GM18507 (cell line): Measurements from ENCODE around the gene ZNF718.
"Not testable (repeated sequence)": the region's sequence is repeated elsewhere in the genome, so short reads cannot be mapped to it uniquely, and the experiment has no call there.

Experiments
- DNase-seq: peaks from one replicate; pipeline ENCODE4 v3.0.0; 2011; ENCODE audit warnings: low read depth; ENCODE audit not compliant: insufficient read length; ENCODE audit errors: extremely low spot score
- FAIRE-seq: peaks from 2 replicates; lab custom pipeline; 2011; peaks lifted over from hg19 to GRCh38; lab: Jason Lieb, UNC

ZNF718 gene

GRCh38 chr4:124275-125081, at the start of gene ZNF718:
ZNF718 (plus strand) TSS chr4:124501; CDS start chr4:124671, 170 bp downstream.
- peak; percentile 80 for DNase-seq
- FAIRE-seq, result peak; percentile 92

DNA sequence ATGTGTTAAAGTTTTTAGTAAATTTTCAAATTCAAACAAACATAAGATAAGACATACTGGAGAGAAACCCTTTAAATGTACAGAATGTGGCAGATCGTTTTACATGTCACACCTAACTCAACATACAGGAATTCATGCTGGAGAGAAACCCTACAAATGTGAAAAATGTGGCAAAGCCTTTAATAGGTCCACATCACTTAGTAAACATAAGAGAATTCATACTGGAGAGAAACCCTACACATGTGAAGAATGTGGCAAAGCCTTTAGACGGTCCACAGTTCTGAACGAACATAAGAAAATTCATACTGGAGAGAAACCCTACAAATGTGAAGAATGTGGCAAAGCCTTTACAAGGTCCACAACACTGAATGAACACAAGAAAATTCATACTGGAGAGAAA, 38.4 kb upstream of the ZNF718 start:
- DNase-seq (no peak), FAIRE-seq (no peak)

DNA sequence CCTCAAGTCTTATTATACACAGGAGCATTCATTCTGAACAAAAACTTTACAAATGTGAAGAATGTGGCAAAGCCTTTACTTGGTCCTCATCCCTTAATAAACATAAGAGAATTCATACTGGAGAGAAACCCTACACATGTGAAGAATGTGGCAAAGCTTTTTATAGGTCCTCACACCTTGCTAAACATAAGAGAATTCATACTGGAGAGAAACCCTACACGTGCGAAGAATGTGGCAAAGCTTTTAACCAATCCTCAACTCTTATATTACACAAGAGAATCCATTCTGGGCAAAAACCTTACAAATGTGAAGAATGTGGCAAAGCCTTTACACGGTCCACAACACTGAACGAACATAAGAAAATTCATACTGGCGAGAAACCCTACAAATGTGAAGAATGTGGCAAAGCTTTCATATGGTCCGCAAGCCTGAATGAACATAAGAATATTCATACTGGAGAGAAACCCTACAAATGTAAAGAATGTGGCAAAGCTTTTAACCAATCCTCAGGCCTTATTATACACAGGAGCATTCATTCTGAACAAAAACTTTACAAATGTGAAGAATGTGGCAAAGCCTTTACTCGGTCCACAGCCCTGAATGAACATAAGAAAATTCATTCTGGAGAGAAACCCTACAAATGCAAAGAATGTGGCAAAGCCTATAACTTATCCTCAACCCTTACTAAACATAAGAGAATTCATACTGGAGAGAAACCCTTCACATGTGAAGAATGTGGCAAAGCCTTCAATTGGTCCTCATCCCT, 37.6 kb upstream of the ZNF718 start:
- FAIRE-seq, DNase-seq: not testable (repeated sequence)

DNA sequence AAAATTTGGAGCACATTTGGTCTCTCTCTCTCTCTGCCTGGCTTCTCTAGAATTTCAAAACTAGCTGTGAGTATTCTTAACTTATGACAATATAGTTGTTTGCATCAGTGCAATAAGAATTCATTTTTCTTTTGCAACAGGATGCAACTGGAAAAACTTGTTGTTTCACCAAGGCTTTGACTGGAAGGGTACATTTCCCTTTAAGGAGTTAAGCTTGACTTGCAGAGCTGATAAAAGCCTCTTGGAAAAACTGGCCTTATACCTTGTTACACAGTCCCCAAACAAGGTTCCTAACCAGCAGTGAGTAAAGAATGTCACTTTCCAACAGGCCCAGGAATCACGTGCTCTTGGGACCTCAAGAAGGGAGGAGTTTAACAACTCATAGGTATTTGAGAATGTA, 25.9 kb upstream of the ZNF718 start:
- DNase-seq (no peak), FAIRE-seq (no peak)

GRCh38 chr4:99863-100262, 24.4 kb upstream of the ZNF718 start:
- DNase-seq (no peak), FAIRE-seq (no peak)

GRCh38 chr4:107083-107443, 17.2 kb upstream of the ZNF718 start:
- DNase-seq, result no peak

DNA sequence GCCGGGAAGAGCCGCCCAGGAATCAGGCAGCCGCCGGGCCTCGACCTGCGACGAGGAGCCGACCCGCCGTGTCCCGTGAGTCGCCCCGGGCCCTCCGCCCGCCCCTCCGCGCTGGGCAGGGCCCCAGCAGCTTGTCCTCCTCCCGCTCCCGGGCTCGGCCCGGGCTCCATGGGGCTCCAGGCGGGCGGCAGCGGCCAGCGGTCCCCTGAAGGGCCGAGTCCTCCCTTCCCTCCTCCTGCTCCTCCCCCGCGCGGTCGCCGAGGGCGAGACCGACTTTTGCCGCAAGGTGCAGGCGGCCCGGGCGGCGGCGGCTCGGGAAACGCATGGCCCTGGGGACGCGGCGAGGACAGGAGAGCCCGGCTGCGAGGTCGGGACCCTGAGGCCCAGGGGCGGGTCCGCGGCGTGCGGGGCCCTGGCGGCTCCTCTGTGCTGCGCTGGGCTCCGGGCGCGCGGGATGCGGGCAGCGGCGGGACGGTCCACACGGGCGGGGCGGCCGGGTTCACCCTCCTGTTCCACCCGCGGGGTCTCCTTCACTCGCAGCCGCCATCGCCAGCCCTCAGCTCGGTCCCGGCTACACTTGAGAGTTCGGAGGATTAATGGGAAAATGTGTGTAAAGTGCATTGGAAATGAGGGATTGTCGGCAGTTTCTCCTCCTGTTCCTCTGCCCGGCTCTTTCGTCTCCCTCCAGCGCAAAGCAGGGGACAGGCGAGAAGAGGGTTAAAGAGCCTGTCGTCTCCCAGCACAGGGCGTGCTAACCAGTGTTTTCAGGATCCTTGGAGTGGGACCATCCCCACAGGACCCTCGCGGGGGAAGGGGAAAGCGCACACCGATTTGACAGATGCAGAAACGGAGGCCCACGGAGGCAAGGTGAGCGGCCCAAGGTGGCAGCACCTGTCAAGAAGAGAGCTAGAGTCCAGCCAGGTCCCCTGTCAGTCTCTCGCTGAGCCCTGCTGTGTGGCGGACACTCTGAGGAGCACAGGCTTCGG, 16.6 kb upstream of the ZNF718 start:
- FAIRE-seq, result no peak

More at GRCh38 chr4:107083-107443, 17.2 kb upstream of the ZNF718 start:
- no peak for FAIRE-seq

GRCh38 chr4:112771-113170, 11.5 kb upstream of the ZNF718 start:
- DNase-seq (no peak), FAIRE-seq (no peak)

More for the DNA sequence above, 16.6 kb upstream of the ZNF718 start:
- DNase-seq, result no peak

DNA sequence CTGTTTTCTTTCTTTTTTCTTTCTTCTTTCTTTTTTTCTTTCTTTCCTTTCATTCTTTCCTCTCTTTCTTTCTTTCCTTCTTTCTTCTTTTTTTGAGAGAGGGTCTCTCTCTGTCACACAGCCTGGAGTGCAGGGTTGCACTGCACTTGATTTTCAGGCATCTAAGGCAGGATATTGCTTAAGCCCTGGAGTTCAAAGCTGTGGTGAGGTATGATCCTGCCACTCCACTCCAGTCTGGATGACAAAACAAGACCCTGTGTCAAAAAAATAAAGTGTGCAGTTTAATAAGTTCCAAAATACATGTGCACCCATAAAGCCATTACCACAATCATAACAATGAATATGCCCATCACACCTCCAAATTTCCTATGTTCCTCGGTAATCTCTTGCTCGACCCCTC, 10.6 kb upstream of the ZNF718 start:
- no peak for DNase-seq
- FAIRE-seq, result no peak

- DNase-seq, result no peak
- no peak for FAIRE-seq
Observed at GRCh38 chr4:114149-114548, 10.2 kb upstream of the ZNF718 start.

DNA sequence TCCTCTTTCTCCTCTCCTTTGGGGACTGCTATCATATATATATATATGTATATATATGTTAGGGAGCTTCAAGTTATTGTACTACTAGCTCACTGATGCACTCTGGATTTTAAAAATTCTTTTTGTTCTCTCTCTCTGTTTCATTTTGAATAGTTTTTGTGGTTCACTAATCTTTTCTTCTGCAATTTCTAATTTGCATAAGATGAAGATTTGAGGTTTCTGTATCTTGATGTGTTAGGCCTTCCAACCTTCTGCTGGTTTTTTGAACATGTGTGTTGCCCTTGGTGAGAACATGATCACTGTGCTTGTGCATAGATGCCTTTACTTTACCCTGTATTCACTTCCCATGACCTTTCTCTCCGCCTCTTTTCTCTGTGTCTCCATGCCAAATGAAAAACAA, 7.8 kb upstream of the ZNF718 start:
- no peak for FAIRE-seq
- DNase-seq, result no peak

- no peak for FAIRE-seq
- no peak for DNase-seq
Observed at GRCh38 chr4:120616-121015, 3.7 kb upstream of the ZNF718 start.

DNA sequence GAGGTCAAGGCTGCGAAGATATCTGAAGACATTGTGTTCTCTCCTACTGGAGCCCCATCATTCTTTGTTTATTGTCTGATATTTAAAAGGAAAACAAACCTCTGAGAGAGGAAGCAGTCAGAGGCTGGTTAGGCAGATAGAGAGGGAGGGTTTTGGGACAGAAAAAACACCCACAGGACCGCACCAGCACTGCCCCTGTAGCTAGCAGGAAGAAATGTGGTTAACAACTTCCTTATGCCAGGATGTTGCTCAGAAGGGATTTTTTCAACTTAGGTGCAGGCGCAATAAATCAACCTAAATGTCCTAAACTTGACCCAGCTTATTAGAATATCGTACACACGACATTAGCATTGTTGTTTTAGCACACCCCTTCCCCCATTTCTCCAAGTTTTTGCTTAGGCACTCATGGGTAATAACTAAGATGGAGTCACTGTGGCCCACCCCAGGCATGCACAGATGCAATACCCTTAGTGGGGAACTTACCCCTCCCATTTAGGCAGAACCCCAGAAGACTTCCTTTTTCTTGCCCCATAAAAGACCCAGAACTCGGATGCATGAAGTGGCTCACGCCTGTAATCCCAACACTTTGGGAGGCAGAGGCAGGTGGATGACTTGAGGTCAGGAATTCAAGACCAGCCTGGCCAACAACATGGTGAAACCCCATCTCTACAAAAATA, 2.8 kb upstream of the ZNF718 start:
- DNase-seq, result no peak

DNA sequence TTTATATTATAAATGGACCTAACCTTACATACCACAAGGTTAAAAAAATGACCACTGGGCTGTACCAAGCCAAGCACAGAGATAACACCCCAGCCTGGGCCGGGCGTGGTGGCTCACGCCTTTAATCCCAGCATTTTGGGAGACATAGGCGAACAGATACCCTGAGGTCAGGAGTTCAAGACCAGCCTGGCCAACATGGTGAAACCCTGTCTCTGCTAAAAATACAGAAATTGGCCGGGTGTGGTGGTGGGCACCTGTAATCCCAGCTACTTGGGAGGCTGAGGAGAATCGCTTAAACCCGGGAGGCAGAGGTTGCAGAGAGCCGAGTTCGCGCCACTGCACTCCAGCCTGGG, 403 bp upstream of the ZNF718 start:
- not testable (repeated sequence) for FAIRE-seq, DNase-seq

More for the DNA sequence above, 2.8 kb upstream of the ZNF718 start:
- FAIRE-seq, result no peak

DNA sequence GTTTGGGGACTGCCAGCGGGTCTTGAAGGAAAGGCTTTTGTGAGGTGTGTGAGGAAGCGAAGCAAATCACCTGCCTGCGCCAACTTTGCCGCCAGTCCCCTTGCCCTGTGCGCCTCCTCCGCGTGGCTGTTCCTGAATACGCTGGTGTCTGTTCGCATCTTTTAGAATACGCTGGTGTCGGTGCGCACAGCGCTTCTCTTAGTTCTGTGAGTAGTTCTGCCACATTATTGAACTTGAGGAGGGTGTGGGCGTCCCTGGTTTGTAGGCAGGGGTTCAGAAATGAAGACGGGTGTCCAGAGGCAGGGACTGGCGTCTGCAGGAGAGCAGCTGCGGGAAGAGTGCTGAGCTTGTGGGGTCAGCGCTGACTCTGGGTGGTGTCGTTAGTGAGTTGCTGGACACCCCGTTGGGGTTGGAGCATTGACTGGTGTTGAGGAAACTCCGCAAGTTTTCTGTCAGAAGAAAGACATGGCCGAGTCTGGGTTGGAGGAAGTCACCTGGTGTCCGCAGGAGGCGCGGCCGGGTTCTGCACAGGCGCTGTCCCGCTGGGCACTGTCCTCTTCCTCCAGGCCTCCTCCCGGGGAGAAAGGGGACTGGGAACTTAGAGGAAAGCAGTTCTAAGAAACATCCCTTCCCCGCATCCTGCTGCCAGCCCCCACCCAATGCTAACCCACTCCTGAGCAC, 930 bp downstream of the ZNF718 start:
- DNase-seq, result no peak
- no peak for FAIRE-seq

- FAIRE-seq, result no peak
- DNase-seq, result no peak
Observed at GRCh38 chr4:125833-126232, 1.5 kb downstream of the ZNF718 start.

GRCh38 chr4:132483-132882, 8.2 kb downstream of the ZNF718 start:
- no peak for DNase-seq
- no peak for FAIRE-seq

GRCh38 chr4:138935-139334, 14.6 kb downstream of the ZNF718 start:
- DNase-seq (no peak), FAIRE-seq (no peak)

GRCh38 chr4:139691-140090, 15.4 kb downstream of the ZNF718 start:
- FAIRE-seq, result no peak
- DNase-seq, result no peak
